HepG2 (cell line): ENCODE results near the gene RMI2. TPM values are rescaled to one million over a fixed set of nuclear protein-coding genes. Genes with fewer than 3 reads are reported as not detected.

Experiments
- DR1 ChIP-seq: sonication (generic); formaldehyde crosslinking; IDR thresholded peaks from 2 replicates; pipeline ENCODE4 v1.8.0; 2021; ENCODE audit warnings: mild to moderate bottlenecking, missing genetic modification reagents, inconsistent platforms
- GATAD2A ChIP-seq: IDR thresholded peaks from 2 replicates; pipeline ENCODE4 v1.6.1; 2016
- JUN ChIP-seq: sonication (generic); formaldehyde crosslinking; IDR thresholded peaks from 2 replicates; pipeline ENCODE4 v1.4.0; 2020; ENCODE audit warnings: mild to moderate bottlenecking, missing genetic modification reagents
- KMT2A ChIP-seq: sonication (generic); formaldehyde crosslinking; IDR thresholded peaks from 2 replicates; pipeline ENCODE4 v1.4.0; 2020; ENCODE audit warnings: missing genetic modification reagents
- NR2F6 ChIP-seq, 2 experiments: IDR thresholded peaks; 2 replicates each; pipeline ENCODE4 v1.6.1; 2016; ENCODE audit warnings: antibody characterized with exemption in 1 of 2, mild to moderate bottlenecking in 1 of 2
- RARA ChIP-seq: IDR thresholded peaks from 2 replicates; pipeline ENCODE4 v1.6.1; 2016; ENCODE audit warnings: missing genetic modification reagents, missing compliant biosample characterization
- RNF219 ChIP-seq: sonication (generic); formaldehyde crosslinking; IDR thresholded peaks from 2 replicates; pipeline ENCODE4 v1.5.0; 2020; ENCODE audit warnings: mild to moderate bottlenecking, missing genetic modification reagents
- TCF7L2 ChIP-seq: IDR thresholded peaks from 2 replicates; pipeline ENCODE4 v1.6.1; 2011; ENCODE audit warnings: mild to moderate bottlenecking, low read depth, low read length, moderate library complexity
- ZFP62 ChIP-seq: sonication (generic); formaldehyde crosslinking; IDR thresholded peaks from 2 replicates; pipeline ENCODE4 v1.4.0; 2020; ENCODE audit warnings: missing genetic modification reagents
- ZNF354B ChIP-seq: sonication (generic); formaldehyde crosslinking; IDR thresholded peaks from 2 replicates; pipeline ENCODE4 v1.8.0; 2022; ENCODE audit warnings: mild to moderate bottlenecking, missing genetic modification reagents
- ZNF543 ChIP-seq: sonication (generic); formaldehyde crosslinking; IDR thresholded peaks from 2 replicates; pipeline ENCODE4 v1.4.0; 2020; ENCODE audit warnings: mild to moderate bottlenecking, missing genetic modification reagents
- ZNF768 ChIP-seq: sonication (generic); formaldehyde crosslinking; IDR thresholded peaks from 2 replicates; pipeline ENCODE4 v1.4.0; 2020; ENCODE audit warnings: missing genetic modification reagents
- ZNF781 ChIP-seq: sonication (generic); formaldehyde crosslinking; IDR thresholded peaks from 2 replicates; pipeline ENCODE4 v1.5.1; 2020; ENCODE audit warnings: borderline replicate concordance, mild to moderate bottlenecking, missing genetic modification reagents; ENCODE audit errors: not compliant biosample characterization
- polyA plus RNA-seq, 8 experiments: library from polyadenylated mRNA; depleted of rRNA in 3 of 8; stranded (reverse) in 7 of 8; unstranded in 1 of 8; fragments of >200 nt; fragmentation: Illumina TruSeq in 4 of 8; extraction: Trizol in 4 of 8; gene quantifications; 2 replicates each; pipeline versions ENCODE4 v1.2.1 to v1.2.3, GENCODE V29; 2011 to 2016; ENCODE audit warnings: low read depth in 4 of 8, missing spikeins in 1 of 8, mixed read lengths in 1 of 8; ENCODE audit not compliant: insufficient read depth in 1 of 8
- total RNA-seq, 5 experiments: library from RNA; depleted of rRNA; stranded (reverse); fragments of >200 nt; fragmentation: Illumina TruSeq; extraction: Trizol; gene quantifications; 2 replicates each; pipeline ENCODE4 v1.2.3, GENCODE V29; 2016; ENCODE audit warnings: low read depth in 1 of 5
- TF ChIP-seq, protein P1 (sequence below): sonication (generic); formaldehyde crosslinking; IDR thresholded peaks from 2 replicates; pipeline ENCODE4 v1.5.0; 2020; ENCODE audit warnings: mild to moderate bottlenecking, missing genetic modification reagents

Gene RMI2
- total and polyA plus RNA-seq, 2 of the 13 experiments (the other 11 are each of a cell fraction or from before 2014, with no cell fraction given), result 24.5 to 55.7 TPM

- TF ChIP-seq RARA (CRISPR knock-in tag) (peak; percentile 39), GATAD2A (CRISPR knock-in tag) (peak; percentile 52), DR1 (no peak), ZNF354B (CRISPR knock-in tag) (no peak), ZNF543 (CRISPR knock-in tag) (0 out of 2 replicates have a peak, but pooled peaks have one; percentile 20), JUN (CRISPR knock-in tag) (no peak), RNF219 (no peak), ZFP62 (CRISPR knock-in tag) (no peak), ZNF768 (CRISPR knock-in tag) (no peak), ZNF781 (CRISPR knock-in tag) (peak; percentile 31), KMT2A (CRISPR knock-in tag) (0 out of 2 replicates have a peak, but pooled peaks have one; percentile 50), TCF7L2 (no peak), NR2F6 (IDR thresholded peaks at IDR 0.05) (0 out of 2 replicates have a peak, but pooled peaks have one; percentile 19), NR2F6 (CRISPR knock-in tag; IDR thresholded peaks at IDR 0.05) (peak; percentile 46; the same call in 1 of the 2 replicates)
- TF ChIP-seq, protein P1, sequence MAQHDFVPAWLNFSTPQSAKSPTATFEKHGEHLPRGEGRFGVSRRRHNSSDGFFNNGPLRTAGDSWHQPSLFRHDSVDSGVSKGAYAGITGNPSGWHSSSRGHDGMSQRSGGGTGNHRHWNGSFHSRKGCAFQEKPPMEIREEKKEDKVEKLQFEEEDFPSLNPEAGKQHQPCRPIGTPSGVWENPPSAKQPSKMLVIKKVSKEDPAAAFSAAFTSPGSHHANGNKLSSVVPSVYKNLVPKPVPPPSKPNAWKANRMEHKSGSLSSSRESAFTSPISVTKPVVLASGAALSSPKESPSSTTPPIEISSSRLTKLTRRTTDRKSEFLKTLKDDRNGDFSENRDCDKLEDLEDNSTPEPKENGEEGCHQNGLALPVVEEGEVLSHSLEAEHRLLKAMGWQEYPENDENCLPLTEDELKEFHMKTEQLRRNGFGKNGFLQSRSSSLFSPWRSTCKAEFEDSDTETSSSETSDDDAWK (CRISPR knock-in tag), result no peak
Measured at GRCh38 chr16:11370084-11370931, 25.0 kb downstream of the RMI2 start (continued).
